BJ (cell line): ENCODE data around the gene PODXL. TPM values are rescaled to one million over a fixed set of nuclear protein-coding genes. Genes with fewer than 3 reads are reported as not detected.
A peak's percentile ranks its signal among the peaks of the same experiment; 100 is the strongest.
"Not testable (repeated sequence)": the region's sequence is repeated elsewhere in the genome, so short reads cannot be mapped to it uniquely, and the experiment has no call there.

Source experiments
- CTCF ChIA-PET: fragments of 350-600 bp; formaldehyde crosslinking; extraction: SDS; loops from one replicate; lab custom pipeline; 2021; ENCODE audit warnings: antibody characterized with exemption, inconsistent platforms; lab: Yijun Ruan, JAX
- POLR2A ChIA-PET: fragments of 300-600 bp; sonication (Branson Sonifier 250); formaldehyde crosslinking; extraction: SDS; loops from one replicate; lab custom pipeline; 2021; ENCODE audit warnings: antibody characterized with exemption; lab: Charles Lee
- DNase-seq: peaks from one replicate; pipeline ENCODE4 v3.0.0-alpha.2; 2011; ENCODE audit warnings: low read depth
- H3K27me3 ChIP-seq: 2 replicates; pipeline ENCODE4 v1.6.0; 2011; ENCODE audit warnings: low read length; ENCODE audit not compliant: control insufficient read depth, insufficient read depth
- H3K36me3 ChIP-seq: 2 replicates; pipeline ENCODE4 v1.5.1; 2011; ENCODE audit warnings: low read length; ENCODE audit not compliant: control insufficient read depth, insufficient read depth
- H3K4me3 ChIP-seq: 2 replicates; pipeline ENCODE4 v1.5.1; 2011; ENCODE audit warnings: low read depth, mild to moderate bottlenecking, control low read depth, low read length
- CTCF ChIP-seq: IDR thresholded peaks from 2 replicates; pipeline ENCODE4 v1.5.1; 2011; ENCODE audit warnings: low read depth, mild to moderate bottlenecking, control low read depth, inconsistent platforms, low read length, moderate library complexity; ENCODE audit not compliant: insufficient read depth
- polyA plus RNA-seq: library from polyadenylated mRNA; depleted of rRNA; stranded (reverse); fragments of >200 nt; gene quantifications from 2 replicates; pipeline ENCODE4 v1.2.3, GENCODE V29; 2011

Gene PODXL
- polyA plus RNA-seq, 1 experiment, result 0.53 TPM

GRCh38 chr7:131508754-131509486 lies 47.5 kb downstream of the PODXL start:
- ChIA-PET POLR2A (no interaction called here), CTCF (interaction anchor here (0.6 to 4.7 kb wide), 20 partner anchors 11 to 1463 kb away, joined by 3 to 92 read pairs (median 3); no protein-coding TSS in a partner anchor)
- Histone ChIP-seq H3K36me3 (no peaks in the 10 kb centered on the region), H3K4me3 (no peak overlapping the region), H3K27me3 (no peaks in the 10 kb centered on the region)
- DNase-seq, result no peak
- TF ChIP-seq CTCF, result no peak

- peak; percentile 97 for TF ChIP-seq CTCF
- Histone ChIP-seq H3K4me3 (no peak overlapping the region), H3K36me3 (no peaks in the 10 kb centered on the region), H3K27me3 (no peaks in the 10 kb centered on the region)
- CTCF ChIA-PET, result interaction anchor here (0.6 to 4.7 kb wide), 26 partner anchors 12 to 1461 kb away, joined by 3 to 92 read pairs (median 4); no protein-coding TSS in a partner anchor
- POLR2A ChIA-PET, result interaction anchor here (0.6 kb wide), 1 partner anchor 438 kb away, joined by 18 read pairs; no protein-coding TSS in a partner anchor
- no peak for DNase-seq
Observed at GRCh38 chr7:131507592-131508331, 48.7 kb downstream of the PODXL start.

- ChIA-PET CTCF (interaction anchor here (0.5 to 4.7 kb wide), 9 partner anchors 12 to 1489 kb away, joined by 3 to 92 read pairs (median 4); no protein-coding TSS in a partner anchor), POLR2A (no interaction called here)
- TF ChIP-seq CTCF, result no peak
- H3K36me3 ChIP-seq, result no peaks in the 10 kb centered on the region
- no peaks in the 10 kb centered on the region for H3K27me3 ChIP-seq
- H3K4me3 ChIP-seq, result no peak overlapping the region
- no peak for DNase-seq
Observed at GRCh38 chr7:131506597-131506996, 49.8 kb downstream of the PODXL start.

GRCh38 chr7:131505636-131506557 lies 50.5 kb downstream of the PODXL start:
- no peak for TF ChIP-seq CTCF
- DNase-seq, result no peak
- H3K36me3 ChIP-seq, result no peaks in the 10 kb centered on the region
- H3K27me3 ChIP-seq, result no peaks in the 10 kb centered on the region
- no peak overlapping the region for H3K4me3 ChIP-seq
- POLR2A ChIA-PET, result no interaction called here
- CTCF ChIA-PET, result interaction anchor here (1.3 to 4.7 kb wide), 6 partner anchors 8 to 150 kb away, joined by 3 to 92 read pairs (median 8); no protein-coding TSS in a partner anchor

- CTCF ChIA-PET, result interaction anchor here (2.0 to 3.6 kb wide), 2 partner anchors 9 to 150 kb away, joined by 11 to 31 read pairs; no protein-coding TSS in a partner anchor
- H3K36me3 ChIP-seq, POLR2A ChIA-PET, H3K27me3 ChIP-seq, H3K4me3 ChIP-seq, DNase-seq: not testable (repeated sequence)
Observed at GRCh38 chr7:131505037-131505620, 51.3 kb downstream of the PODXL start.
